Fibroblast of skin of left quadriceps (primary cell): ENCODE measurements around the gene KCNH1.
"Not testable (repeated sequence)": the region's sequence is repeated elsewhere in the genome, so short reads cannot be mapped to it uniquely, and the experiment has no call there.

Experiments used
- DNase-seq, 2 experiments: peaks; one replicate each; pipeline ENCODE4 v3.0.0-alpha.2; 2013; ENCODE audit warnings: low read depth in 2 of 2

Gene KCNH1

GRCh38 chr1:211009944-211010343 is 124.0 kb downstream of the KCNH1 start:
- DNase-seq: no peak

GRCh38 chr1:211007830-211008229 is 126.1 kb downstream of the KCNH1 start:
- no peak for DNase-seq

- DNase-seq: not testable (repeated sequence)
Measured at GRCh38 chr1:210995931-210996330, 138.0 kb downstream of the KCNH1 start.

GRCh38 chr1:210992837-210993236 is 141.1 kb downstream of the KCNH1 start:
- DNase-seq: no peak

- DNase-seq: no peak
Measured at GRCh38 chr1:210989905-210990304, 144.0 kb downstream of the KCNH1 start.

- DNase-seq: no peak
Measured at GRCh38 chr1:210981490-210981889, 152.5 kb downstream of the KCNH1 start.

GRCh38 chr1:210980082-210980481 is 153.9 kb downstream of the KCNH1 start:
- DNase-seq: no peak

- DNase-seq: no peak
Measured at GRCh38 chr1:210978974-210979354, 155.0 kb downstream of the KCNH1 start.

GRCh38 chr1:210978316-210978973 is 155.5 kb downstream of the KCNH1 start:
- no peak for DNase-seq

- DNase-seq: no peak
Measured at GRCh38 chr1:210951279-210951678, 182.7 kb downstream of the KCNH1 start.

- not testable (repeated sequence) for DNase-seq
Measured at GRCh38 chr1:210949940-210950546, 183.9 kb downstream of the KCNH1 start.

- no peak for DNase-seq
Measured at GRCh38 chr1:210949489-210949888, 184.5 kb downstream of the KCNH1 start.

GRCh38 chr1:210949039-210949438 is 184.9 kb downstream of the KCNH1 start:
- no peak for DNase-seq

- no peak for DNase-seq
Measured at GRCh38 chr1:210944252-210944651, 189.7 kb downstream of the KCNH1 start.

- no peak for DNase-seq
Measured at GRCh38 chr1:210942513-210942912, 191.4 kb downstream of the KCNH1 start.

GRCh38 chr1:210940081-210940617 is 193.8 kb downstream of the KCNH1 start:
- no peak for DNase-seq

- no peak for DNase-seq
Measured at GRCh38 chr1:210938416-210938925, 195.5 kb downstream of the KCNH1 start.

- no peak for DNase-seq
Measured at GRCh38 chr1:210937846-210938245, 196.1 kb downstream of the KCNH1 start.

GRCh38 chr1:210935905-210936304 is 198.0 kb downstream of the KCNH1 start:
- no peak for DNase-seq

GRCh38 chr1:210932104-210932503 is 201.8 kb downstream of the KCNH1 start:
- no peak for DNase-seq

- DNase-seq: no peak
Measured at GRCh38 chr1:210922666-210923065, 211.3 kb downstream of the KCNH1 start.

GRCh38 chr1:210920716-210921694 is 212.9 kb downstream of the KCNH1 start:
- no peak for DNase-seq
